Fibroblast of pulmonary artery (primary cell): ENCODE results near the gene SUMF1.

Source experiments
- DNase-seq: peaks from one replicate; pipeline ENCODE4 v3.0.0-alpha.2; 2010; ENCODE audit warnings: low read depth
- H3K4me3 ChIP-seq: replicated peaks from 2 replicates; pipeline ENCODE4 v1.5.1; 2011; ENCODE audit warnings: low read depth, mild to moderate bottlenecking, control low read depth, low read length, moderate library complexity
- TF ChIP-seq, protein P1 (sequence below): IDR thresholded peaks from 2 replicates; pipeline ENCODE4 v1.5.1; 2011; ENCODE audit warnings: mild to moderate bottlenecking, control low read depth, low read length, inconsistent platforms; ENCODE audit errors: missing control alignments

Gene SUMF1

DNA sequence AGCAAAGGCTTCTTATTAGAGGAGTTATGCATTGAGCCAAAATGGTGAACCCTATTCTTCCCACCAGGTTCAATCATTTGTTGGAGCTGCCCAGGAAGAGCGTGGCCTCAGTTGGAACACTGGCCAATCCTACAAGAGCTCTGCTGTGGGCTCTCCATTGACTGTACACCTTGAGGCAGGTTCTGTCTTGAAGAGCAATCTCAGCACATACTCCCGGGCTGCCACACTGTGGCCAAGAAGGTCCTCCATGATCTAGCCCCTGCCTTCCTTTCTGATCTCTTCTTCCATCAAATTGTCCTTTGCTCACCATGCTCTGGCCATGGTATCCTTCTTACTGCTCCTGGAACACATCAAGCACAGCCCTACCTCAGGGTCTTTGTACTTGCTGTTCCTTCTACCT lies 5.7 kb upstream of the SUMF1 start:
- TF ChIP-seq, protein P1, sequence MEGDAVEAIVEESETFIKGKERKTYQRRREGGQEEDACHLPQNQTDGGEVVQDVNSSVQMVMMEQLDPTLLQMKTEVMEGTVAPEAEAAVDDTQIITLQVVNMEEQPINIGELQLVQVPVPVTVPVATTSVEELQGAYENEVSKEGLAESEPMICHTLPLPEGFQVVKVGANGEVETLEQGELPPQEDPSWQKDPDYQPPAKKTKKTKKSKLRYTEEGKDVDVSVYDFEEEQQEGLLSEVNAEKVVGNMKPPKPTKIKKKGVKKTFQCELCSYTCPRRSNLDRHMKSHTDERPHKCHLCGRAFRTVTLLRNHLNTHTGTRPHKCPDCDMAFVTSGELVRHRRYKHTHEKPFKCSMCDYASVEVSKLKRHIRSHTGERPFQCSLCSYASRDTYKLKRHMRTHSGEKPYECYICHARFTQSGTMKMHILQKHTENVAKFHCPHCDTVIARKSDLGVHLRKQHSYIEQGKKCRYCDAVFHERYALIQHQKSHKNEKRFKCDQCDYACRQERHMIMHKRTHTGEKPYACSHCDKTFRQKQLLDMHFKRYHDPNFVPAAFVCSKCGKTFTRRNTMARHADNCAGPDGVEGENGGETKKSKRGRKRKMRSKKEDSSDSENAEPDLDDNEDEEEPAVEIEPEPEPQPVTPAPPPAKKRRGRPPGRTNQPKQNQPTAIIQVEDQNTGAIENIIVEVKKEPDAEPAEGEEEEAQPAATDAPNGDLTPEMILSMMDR, result no peak
- no peak overlapping the region for H3K4me3 ChIP-seq
- DNase-seq, result no peak

DNA sequence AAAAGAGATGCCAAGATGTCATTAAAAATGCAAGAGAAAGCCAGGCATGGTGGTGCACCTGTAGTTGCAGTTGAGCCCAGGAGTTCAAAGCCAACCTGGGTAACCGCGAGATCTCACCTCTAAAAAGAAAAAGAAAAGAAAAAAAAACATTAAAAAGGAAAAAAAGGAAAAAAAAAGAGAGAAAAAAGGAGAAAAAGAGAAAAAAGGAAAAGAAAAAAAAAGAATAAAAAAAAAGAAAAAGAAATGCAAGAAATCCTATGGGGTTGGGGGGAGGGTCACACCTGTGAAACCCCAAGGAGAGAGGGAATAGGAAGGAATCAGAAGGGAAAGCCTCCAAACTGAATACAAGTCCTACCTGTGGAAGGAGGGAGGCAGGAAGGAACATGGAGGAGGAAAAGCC lies 5.2 kb upstream of the SUMF1 start:
- TF ChIP-seq, protein P1, result no peak

DNA sequence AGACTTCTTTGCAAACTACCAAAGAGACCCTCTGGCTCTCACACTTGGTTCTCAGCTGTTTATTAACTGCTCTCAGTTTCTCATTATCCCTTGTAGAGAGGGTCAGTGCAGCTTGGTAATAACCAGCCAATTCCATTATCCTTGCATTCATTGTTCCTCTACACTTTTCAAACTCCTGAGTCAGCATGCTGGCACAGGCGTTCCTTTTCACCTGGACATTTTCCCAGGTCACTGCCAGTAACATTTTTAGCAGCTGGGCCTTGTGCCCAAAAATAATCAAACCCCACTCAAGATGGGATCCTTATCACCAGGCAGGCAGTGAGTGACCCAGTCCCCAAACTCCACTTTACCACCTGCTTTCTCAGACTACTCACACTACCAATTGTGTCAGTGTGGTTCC lies 4.8 kb upstream of the SUMF1 start:
- no peak for DNase-seq
- TF ChIP-seq, protein P1, result no peak
- no peak overlapping the region for H3K4me3 ChIP-seq

More for the DNA sequence above, 5.2 kb upstream of the SUMF1 start:
- no peak overlapping the region for H3K4me3 ChIP-seq
- DNase-seq, result no peak

DNA sequence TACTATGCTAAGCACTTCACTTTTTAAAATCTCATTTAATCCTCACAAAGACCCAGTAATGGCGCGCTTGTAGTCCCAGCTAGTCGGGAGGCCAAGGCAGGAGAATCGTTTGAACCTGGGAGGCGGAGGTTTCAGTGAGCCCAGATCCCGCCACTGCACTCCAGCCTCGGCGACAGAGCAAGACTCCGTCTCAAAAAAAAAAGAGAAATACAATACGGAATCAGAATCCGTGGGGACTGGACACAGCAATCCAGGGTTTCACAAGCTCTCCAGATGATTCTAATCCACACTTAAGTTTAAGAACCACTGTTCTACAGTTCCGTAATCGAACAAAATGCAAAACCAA lies 426 bp upstream of the SUMF1 start:
- DNase-seq, result no peak
- peak overlapping the region; percentile 66 for H3K4me3 ChIP-seq
- TF ChIP-seq, protein P1, result no peak

DNA sequence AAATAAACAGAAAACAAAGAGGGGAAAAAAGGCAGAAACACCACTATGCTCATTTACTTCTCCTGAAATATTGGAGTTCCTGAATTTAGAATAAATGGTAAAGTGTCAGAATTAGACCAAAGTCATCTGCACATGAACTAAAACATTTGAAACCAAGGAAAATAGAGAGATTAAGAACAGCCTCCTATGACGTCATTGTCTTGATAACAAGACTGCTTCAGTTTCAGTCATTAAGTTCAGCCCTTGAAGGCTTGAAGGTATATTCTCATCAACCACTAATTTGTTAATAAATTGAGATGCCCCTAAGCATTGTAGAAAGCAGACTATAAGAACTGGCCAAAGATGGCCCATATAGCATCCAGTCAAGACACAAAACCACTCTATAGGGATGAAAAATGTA lies 2.5 kb downstream of the SUMF1 start:
- DNase-seq, result no peak
- H3K4me3 ChIP-seq, result no peak overlapping the region
- TF ChIP-seq, protein P1, result no peak

DNA sequence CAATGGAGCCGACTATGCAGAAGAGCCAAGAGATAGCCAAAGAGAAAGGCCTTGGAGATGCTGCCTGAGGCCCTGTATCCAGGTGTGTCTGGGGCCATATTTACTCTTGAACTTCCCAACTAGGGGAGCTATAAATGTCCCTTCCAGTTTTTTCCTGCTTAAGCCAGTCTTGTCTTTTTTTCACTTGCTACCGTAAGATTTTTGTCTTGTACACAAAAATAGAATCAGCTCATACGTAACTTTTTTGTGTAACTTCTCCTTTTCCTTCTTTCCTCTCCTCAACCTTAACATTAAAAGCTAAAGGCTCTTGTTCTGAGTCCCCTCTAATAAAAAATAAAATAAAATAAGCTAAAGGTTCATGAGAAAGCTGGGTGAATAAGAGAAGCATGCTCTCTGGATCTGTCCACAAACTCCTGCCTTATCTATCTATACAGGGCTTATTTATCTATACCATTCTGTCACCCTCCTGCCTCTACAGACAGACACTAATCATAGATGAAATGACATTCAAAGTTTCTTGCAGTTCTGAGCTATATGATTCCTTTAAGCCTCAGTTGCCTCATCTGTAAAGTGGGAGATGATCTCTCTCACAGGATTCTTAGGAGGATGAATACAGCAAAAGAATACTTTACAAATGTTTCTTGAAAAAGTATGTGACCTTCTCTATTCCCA lies 4.6 kb downstream of the SUMF1 start:
- TF ChIP-seq, protein P1, result no peak
- DNase-seq, result no peak

DNA sequence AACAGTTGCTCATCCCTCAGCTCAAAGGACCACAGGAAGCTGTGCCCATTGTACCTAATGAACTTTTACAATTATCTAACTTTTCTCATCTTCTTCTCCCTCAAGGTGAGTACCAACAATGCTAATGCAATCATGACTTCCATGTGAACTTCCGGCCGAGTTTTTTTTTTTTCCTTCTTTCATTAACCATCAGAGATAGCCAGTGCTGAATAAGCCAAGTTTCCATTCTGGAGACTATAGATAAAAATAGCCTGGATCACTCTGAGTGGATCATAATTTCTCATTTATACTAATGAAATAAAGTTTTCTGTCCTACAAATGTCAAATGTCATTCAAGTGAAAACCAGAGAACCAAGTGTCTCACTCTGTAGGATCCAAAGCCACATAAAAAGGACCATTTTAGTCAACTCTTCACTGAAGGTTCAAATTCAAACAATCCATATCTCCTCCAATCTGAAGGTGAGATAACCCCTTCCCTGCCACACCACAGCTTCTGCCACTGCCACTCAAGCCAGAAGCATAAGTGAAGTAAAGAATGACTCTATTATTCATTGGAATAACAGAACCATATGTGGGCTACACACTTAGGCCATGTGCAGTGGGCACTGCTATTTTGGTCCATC lies 5.5 kb downstream of the SUMF1 start:
- H3K4me3 ChIP-seq, result no peak overlapping the region
- TF ChIP-seq, protein P1, result no peak
- DNase-seq, result no peak

More for the DNA sequence above, 4.6 kb downstream of the SUMF1 start:
- H3K4me3 ChIP-seq, result no peak overlapping the region
